Measurements from ENCODE around the gene PRRX2. TPM values are rescaled to one million over a fixed set of nuclear protein-coding genes. Genes with fewer than 3 reads are reported as not detected.
A peak's percentile ranks its signal among the peaks of the same experiment; 100 is the strongest.
"Not testable (repeated sequence)": the region's sequence is repeated elsewhere in the genome, so short reads cannot be mapped to it uniquely, and the experiment has no call there.

PRRX2 gene
- total RNA-seq, 2 donors from 2014 or later = 1.0 TPM; not detected in 1

GRCh38 chr9:129759319-129759718, 93.9 kb downstream of the PRRX2 start:
- intact Hi-C loops (cut with DNase I) = no loop called here

GRCh38 chr9:129759804-129760502, 94.5 kb downstream of the PRRX2 start:
- intact Hi-C loops (cut with DNase I) = no loop called here
- Histone ChIP-seq H3K9me3 (no peaks in the 10 kb centered on the region), H3K36me3 (replicated peaks in 1 of 2; ENCODE audit: insufficient read depth in 1 of 2, low read depth in 2 of 2) (no peaks in the 10 kb centered on the region), H3K27ac (no peak overlapping the region), H3K4me3 (no peak overlapping the region), H3K4me1 (no peaks in the 10 kb centered on the region), H3K27me3 (no peaks in the 10 kb centered on the region)
- TF ChIP-seq CTCF (IDR thresholded peaks at IDR 0.05) (no peak), POLR2A (IDR thresholded peaks at IDR 0.05) (no peak)
- ATAC-seq (no peak), DNase-seq (no peak)
- WGBS, 2 donors = 71 to 79% methylated on average over 6 to 13 of the region's 13 CpGs

More at GRCh38 chr9:129759319-129759718, 93.9 kb downstream of the PRRX2 start:
- H3K36me3 ChIP-seq (replicated peaks in 1 of 2; ENCODE audit: insufficient read depth in 1 of 2, low read depth in 2 of 2) = no peaks in the 10 kb centered on the region
- ATAC-seq (no peak), DNase-seq (no peak)
- H3K27me3 ChIP-seq = no peaks in the 10 kb centered on the region
- no peak overlapping the region for H3K27ac ChIP-seq
- WGBS, 2 donors = 66 to 76% methylated on average over 4 of the region's 4 CpGs
- no peaks in the 10 kb centered on the region for H3K9me3 ChIP-seq
- TF ChIP-seq POLR2A (IDR thresholded peaks at IDR 0.05) (no peak), CTCF (IDR thresholded peaks at IDR 0.05) (no peak)
- no peak overlapping the region for H3K4me3 ChIP-seq
- H3K4me1 ChIP-seq = no peaks in the 10 kb centered on the region

- H3K4me1 ChIP-seq; H3K4me3 ChIP-seq; H3K36me3 ChIP-seq (replicated peaks in 1 of 2; ENCODE audit: insufficient read depth in 1 of 2, low read depth in 2 of 2); H3K9me3 ChIP-seq; H3K27me3 ChIP-seq; ATAC-seq; DNase-seq; H3K27ac ChIP-seq; intact Hi-C loops (cut with DNase I): not testable (repeated sequence)
- WGBS, 2 donors = 80 to 81% methylated on average over 7 of the region's 7 CpGs
These were observed 95.3 kb downstream of the PRRX2 start for GRCh38 chr9:129760784-129761183.

- TF ChIP-seq CTCF (IDR thresholded peaks at IDR 0.05) (no peak), POLR2A (IDR thresholded peaks at IDR 0.05) (no peak)
- no peaks in the 10 kb centered on the region for H3K4me1 ChIP-seq
- DNase-seq (peak; percentile 24 to 39 (median 32)), ATAC-seq (peak; percentile 60)
- intact Hi-C loops (cut with DNase I) = no loop called here
- H3K27ac ChIP-seq = peak overlapping the region in 2 of 4 donors; percentile 28 to 47
- H3K36me3 ChIP-seq (replicated peaks in 1 of 2; ENCODE audit: insufficient read depth in 1 of 2, low read depth in 2 of 2) = no peaks in the 10 kb centered on the region
- H3K27me3 ChIP-seq = no peaks in the 10 kb centered on the region
- H3K4me3 ChIP-seq = no peak overlapping the region
- H3K9me3 ChIP-seq = no peaks in the 10 kb centered on the region
- 65 to 66% methylated on average over 7 to 11 of the region's 11 CpGs for WGBS, 2 donors
These were observed 96.0 kb downstream of the PRRX2 start for GRCh38 chr9:129761293-129761900.

- Histone ChIP-seq H3K4me3 (no peak overlapping the region), H3K27me3 (no peaks in the 10 kb centered on the region), H3K4me1 (no peaks in the 10 kb centered on the region), H3K36me3 (replicated peaks in 1 of 2; ENCODE audit: insufficient read depth in 1 of 2, low read depth in 2 of 2) (no peaks in the 10 kb centered on the region), H3K9me3 (no peaks in the 10 kb centered on the region), H3K27ac (peak overlapping the region in 2 of 4 donors; percentile 28 to 47)
- 35 to 40% methylated on average over 3 to 6 of the region's 6 CpGs for WGBS, 2 donors
- no peak for ATAC-seq
- TF ChIP-seq CTCF (IDR thresholded peaks at IDR 0.05) = no peak
- TF ChIP-seq POLR2A (IDR thresholded peaks at IDR 0.05) = no peak
- intact Hi-C loops (cut with DNase I) = no loop called here
- peak in 1 of 4 donors; percentile 37 for DNase-seq
These were observed 96.5 kb downstream of the PRRX2 start for GRCh38 chr9:129761901-129762369.

- H3K36me3 ChIP-seq (replicated peaks in 1 of 2; ENCODE audit: insufficient read depth in 1 of 2, low read depth in 2 of 2); intact Hi-C loops (cut with DNase I); H3K9me3 ChIP-seq; H3K27me3 ChIP-seq; H3K4me3 ChIP-seq; H3K4me1 ChIP-seq: not testable (repeated sequence)
- peak overlapping the region in 2 of 4 donors; percentile 37 to 47 for H3K27ac ChIP-seq
- peak in 1 of 4 donors; percentile 43 for DNase-seq
- peak; percentile 30 for ATAC-seq
- 63 to 73% methylated on average over 13 of the region's 13 CpGs for WGBS, 2 donors
These were observed 97.0 kb downstream of the PRRX2 start for GRCh38 chr9:129762370-129762984.
